Measurements from ENCODE around the gene CCDC183. TPM values are rescaled to one million over a fixed set of nuclear protein-coding genes. Genes with fewer than 3 reads are reported as not detected.

Gene CCDC183
- total RNA-seq, 1 donor from 2014 or later: not detected

DNA sequence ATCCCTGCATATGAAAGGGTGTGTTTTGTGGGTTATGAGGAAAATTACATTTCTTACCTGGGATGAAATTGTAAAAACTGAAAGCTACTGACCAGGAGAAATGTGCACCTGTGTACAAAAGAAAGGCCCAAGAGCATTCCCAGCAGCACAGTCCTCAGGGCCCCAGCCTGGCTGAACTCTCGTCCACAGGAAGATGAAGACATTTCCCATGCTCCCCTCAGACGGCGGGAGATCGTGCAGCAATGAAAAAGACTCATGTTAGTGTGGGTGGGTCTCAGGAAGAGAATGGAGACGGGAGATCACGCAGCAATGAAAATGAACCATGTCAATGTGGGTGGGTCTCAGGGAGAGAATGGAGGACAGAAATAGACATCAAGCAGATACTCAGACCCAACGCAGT lies 19.2 kb upstream of the CCDC183 start:
- ChIA-PET POLR2A (no interaction called here), CTCF (interaction anchor here (1.2 to 2.3 kb wide), 4 partner anchors 10 to 258 kb away, joined by 3 to 15 read pairs (median 7); no protein-coding TSS in a partner anchor)
- no peak for ATAC-seq (ENCODE audit: low read depth)
- Mint-ChIP-seq H3K27me3 (peaks cover 18% of the 10 kb centered on the region), H3K4me3 (no peak overlapping the region), H3K4me1 (peaks cover 5% of the 10 kb centered on the region), H3K27ac (no peak overlapping the region), H3K36me3 (ENCODE audit: low read depth) (no peaks in the 10 kb centered on the region), H3K9me3 (peaks cover 4% of the 10 kb centered on the region)
- TF ChIP-seq, protein P1, sequence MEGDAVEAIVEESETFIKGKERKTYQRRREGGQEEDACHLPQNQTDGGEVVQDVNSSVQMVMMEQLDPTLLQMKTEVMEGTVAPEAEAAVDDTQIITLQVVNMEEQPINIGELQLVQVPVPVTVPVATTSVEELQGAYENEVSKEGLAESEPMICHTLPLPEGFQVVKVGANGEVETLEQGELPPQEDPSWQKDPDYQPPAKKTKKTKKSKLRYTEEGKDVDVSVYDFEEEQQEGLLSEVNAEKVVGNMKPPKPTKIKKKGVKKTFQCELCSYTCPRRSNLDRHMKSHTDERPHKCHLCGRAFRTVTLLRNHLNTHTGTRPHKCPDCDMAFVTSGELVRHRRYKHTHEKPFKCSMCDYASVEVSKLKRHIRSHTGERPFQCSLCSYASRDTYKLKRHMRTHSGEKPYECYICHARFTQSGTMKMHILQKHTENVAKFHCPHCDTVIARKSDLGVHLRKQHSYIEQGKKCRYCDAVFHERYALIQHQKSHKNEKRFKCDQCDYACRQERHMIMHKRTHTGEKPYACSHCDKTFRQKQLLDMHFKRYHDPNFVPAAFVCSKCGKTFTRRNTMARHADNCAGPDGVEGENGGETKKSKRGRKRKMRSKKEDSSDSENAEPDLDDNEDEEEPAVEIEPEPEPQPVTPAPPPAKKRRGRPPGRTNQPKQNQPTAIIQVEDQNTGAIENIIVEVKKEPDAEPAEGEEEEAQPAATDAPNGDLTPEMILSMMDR (IDR thresholded peaks at IDR 0.05): no peak
- DNase-seq: no peak
- intact Hi-C loops (cut with micrococcal nuclease): no loop called here

DNA sequence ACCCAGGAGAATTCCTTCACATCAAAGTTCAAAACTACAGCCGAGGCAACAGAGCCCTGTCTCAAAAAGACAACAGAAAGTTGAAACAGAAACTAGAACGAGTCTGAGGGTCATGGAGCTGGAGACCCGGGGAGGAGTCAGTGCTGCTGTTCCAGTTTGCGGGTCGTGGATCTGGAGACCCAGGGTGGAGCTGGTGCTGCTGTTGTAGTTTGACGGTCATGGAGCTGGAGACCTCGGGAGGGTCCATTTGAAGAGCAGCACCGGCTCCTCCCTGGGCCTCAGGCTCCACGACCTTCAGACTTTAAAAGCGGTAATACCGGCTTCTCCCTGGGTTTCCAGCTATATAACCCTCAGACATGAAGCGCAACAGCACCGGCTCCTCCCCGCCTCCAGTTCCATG lies 18.8 kb upstream of the CCDC183 start:
- CTCF ChIA-PET: interaction anchor here (1.2 to 2.3 kb wide), 5 partner anchors 9 to 269 kb away, joined by 3 to 15 read pairs (median 6); partner anchors contain the start of gene NPDC1
- POLR2A ChIA-PET: interaction anchor here (0.7 to 1.6 kb wide), 3 partner anchors 30 to 258 kb away, joined by 3 to 4 read pairs (median 3); partner anchors contain the start of gene RABL6
- H3K4me1 Mint-ChIP-seq: peaks cover 5% of the 10 kb centered on the region

DNA sequence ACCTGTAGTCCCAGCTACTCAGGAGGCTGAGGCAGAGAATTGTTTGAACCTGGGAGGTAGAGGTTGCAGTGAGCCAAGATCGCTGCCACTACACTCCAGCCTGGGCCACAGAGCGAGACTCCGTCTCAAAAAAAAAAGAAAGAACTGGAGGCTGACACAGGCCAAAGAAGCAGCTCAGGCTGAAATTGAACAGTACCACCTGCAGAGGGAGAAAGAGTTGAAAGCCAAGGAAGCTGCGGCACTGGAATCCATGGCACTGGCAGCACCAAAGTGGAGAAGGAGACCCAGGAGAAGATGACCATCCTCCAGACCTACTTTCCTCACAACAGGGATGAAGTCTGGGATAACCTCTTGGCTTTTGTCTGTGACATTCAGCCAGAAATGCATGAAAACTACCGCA lies 16.3 kb upstream of the CCDC183 start:
- TF ChIP-seq, protein P1 (IDR thresholded peaks at IDR 0.05): no peak
- ChIA-PET POLR2A (no interaction called here), CTCF (no interaction called here)
- Mint-ChIP-seq H3K27ac (no peak overlapping the region), H3K4me3 (no peak overlapping the region), H3K36me3 (ENCODE audit: low read depth) (no peaks in the 10 kb centered on the region), H3K27me3 (peaks cover 18% of the 10 kb centered on the region), H3K4me1 (peaks cover 8% of the 10 kb centered on the region), H3K9me3 (no peaks in the 10 kb centered on the region)
- DNase-seq (no peak), ATAC-seq (ENCODE audit: low read depth) (no peak)
- intact Hi-C loops (cut with micrococcal nuclease): no loop called here

More for the DNA sequence above, 18.8 kb upstream of the CCDC183 start:
- H3K27ac Mint-ChIP-seq: no peak overlapping the region
- no peak for DNase-seq
- TF ChIP-seq, protein P1 (IDR thresholded peaks at IDR 0.05): no peak
- H3K36me3 Mint-ChIP-seq (ENCODE audit: low read depth): no peaks in the 10 kb centered on the region
- H3K27me3 Mint-ChIP-seq: peaks cover 18% of the 10 kb centered on the region
- H3K9me3 Mint-ChIP-seq: peaks cover 4% of the 10 kb centered on the region
- ATAC-seq (ENCODE audit: low read depth): no peak
- no peak overlapping the region for H3K4me3 Mint-ChIP-seq
- intact Hi-C loops (cut with micrococcal nuclease): no loop called here

DNA sequence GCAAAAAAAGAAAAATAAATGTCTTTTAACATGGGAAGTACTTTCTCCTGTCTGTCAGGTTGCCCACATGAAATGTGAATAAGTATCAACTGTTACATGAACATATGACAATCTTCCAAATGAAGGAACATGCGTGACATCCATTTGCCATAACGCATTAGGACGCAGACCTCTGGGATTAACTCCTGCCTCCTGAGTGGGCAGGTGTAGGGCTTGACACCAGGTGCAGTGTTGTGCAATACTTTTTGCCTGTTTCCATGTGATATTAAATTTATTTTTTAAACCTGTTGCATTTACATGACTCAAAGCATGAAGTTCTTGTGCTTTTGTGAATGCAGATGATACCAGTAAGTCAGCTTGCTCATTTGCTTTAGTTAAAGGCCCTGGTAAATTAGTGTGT lies 13.7 kb upstream of the CCDC183 start:
- intact Hi-C loops (cut with micrococcal nuclease): no loop called here
- no peak for DNase-seq
- POLR2A ChIA-PET: no interaction called here
- Mint-ChIP-seq H3K27me3 (peaks cover 15% of the 10 kb centered on the region), H3K9me3 (no peaks in the 10 kb centered on the region), H3K36me3 (ENCODE audit: low read depth) (no peaks in the 10 kb centered on the region), H3K4me3 (no peak overlapping the region), H3K27ac (no peak overlapping the region), H3K4me1 (peaks cover 11% of the 10 kb centered on the region)
- CTCF ChIA-PET: no interaction called here
- TF ChIP-seq, protein P1 (IDR thresholded peaks at IDR 0.05): no peak
- no peak for ATAC-seq (ENCODE audit: low read depth)

DNA sequence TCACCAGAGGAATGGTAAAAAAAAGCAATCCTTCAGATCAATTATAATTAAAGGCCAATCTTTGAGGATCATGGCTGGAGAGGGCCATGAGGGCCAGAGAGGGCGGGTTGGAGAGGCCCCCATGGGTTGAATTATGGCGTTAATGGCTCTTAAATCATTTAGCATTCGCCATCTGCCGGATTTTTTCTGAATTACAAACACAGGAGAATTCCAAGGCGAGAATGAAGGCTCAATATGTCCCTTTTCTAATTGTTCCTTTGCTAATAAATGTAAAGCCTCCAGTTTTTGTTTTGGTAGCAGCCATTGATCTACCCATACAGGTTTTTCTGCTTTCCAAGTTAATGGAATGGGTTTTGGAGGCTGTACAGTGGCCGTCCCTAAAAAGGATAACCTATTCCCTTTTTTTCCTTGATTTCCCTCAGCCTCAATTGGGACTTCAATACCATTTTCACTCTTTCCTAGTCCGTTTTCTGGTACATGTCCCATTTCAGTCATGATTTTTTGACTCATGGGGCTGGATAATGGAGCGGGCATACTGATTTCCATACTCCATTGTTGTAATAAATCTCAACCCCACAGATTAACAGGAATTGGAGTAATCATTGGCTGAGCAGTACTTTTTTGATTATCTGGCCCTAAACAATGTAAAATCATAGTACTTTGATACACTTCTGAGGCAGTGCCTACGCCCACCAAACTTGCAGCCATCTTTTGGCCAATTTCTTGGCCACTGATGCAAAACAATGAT lies 11.7 kb upstream of the CCDC183 start:
- no peaks in the 10 kb centered on the region for H3K9me3 Mint-ChIP-seq
- H3K27me3 Mint-ChIP-seq: no peaks in the 10 kb centered on the region

More for the DNA sequence above, 11.7 kb upstream of the CCDC183 start:
- TF ChIP-seq, protein P1 (IDR thresholded peaks at IDR 0.05): no peak
- no peak for ATAC-seq (ENCODE audit: low read depth)
- no peak overlapping the region for H3K4me3 Mint-ChIP-seq
- intact Hi-C loops (cut with micrococcal nuclease): loop anchor here (1.0 kb wide), 1 partner anchor 18 kb away; no protein-coding TSS in a partner anchor
- peaks cover 15% of the 10 kb centered on the region for H3K4me1 Mint-ChIP-seq
- DNase-seq: no peak
- no peak overlapping the region for H3K27ac Mint-ChIP-seq
- no peaks in the 10 kb centered on the region for H3K36me3 Mint-ChIP-seq (ENCODE audit: low read depth)
- CTCF ChIA-PET: interaction anchor here (0.7 to 6.8 kb wide), 3 partner anchors 14 to 251 kb away, joined by 3 to 58 read pairs (median 3); no protein-coding TSS in a partner anchor
- POLR2A ChIA-PET: interaction anchor here (1.5 kb wide), 1 partner anchor 57 kb away, joined by 4 read pairs; no protein-coding TSS in a partner anchor
